ENCODE measurements around the gene MUC4.

GRCh38 chr3:195777975-195778374 is 33.8 kb downstream of the MUC4 start:
- TF ChIP-seq, protein P1, sequence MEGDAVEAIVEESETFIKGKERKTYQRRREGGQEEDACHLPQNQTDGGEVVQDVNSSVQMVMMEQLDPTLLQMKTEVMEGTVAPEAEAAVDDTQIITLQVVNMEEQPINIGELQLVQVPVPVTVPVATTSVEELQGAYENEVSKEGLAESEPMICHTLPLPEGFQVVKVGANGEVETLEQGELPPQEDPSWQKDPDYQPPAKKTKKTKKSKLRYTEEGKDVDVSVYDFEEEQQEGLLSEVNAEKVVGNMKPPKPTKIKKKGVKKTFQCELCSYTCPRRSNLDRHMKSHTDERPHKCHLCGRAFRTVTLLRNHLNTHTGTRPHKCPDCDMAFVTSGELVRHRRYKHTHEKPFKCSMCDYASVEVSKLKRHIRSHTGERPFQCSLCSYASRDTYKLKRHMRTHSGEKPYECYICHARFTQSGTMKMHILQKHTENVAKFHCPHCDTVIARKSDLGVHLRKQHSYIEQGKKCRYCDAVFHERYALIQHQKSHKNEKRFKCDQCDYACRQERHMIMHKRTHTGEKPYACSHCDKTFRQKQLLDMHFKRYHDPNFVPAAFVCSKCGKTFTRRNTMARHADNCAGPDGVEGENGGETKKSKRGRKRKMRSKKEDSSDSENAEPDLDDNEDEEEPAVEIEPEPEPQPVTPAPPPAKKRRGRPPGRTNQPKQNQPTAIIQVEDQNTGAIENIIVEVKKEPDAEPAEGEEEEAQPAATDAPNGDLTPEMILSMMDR (conservative IDR thresholded peaks at IDR 0.05): no peak
- TF ChIP-seq EZH2 (IDR thresholded peaks at IDR 0.05; ENCODE audit: low read depth): no peak

All from PC-9 (cell line).